Suprapubic skin (tissue), 4 donors: ENCODE measurements around the gene THY1. TPM values are rescaled to one million over a fixed set of nuclear protein-coding genes. Genes with fewer than 3 reads are reported as not detected.

Experiments used
- DNase-seq, 2 donors: peaks; one replicate each; pipeline ENCODE4 v3.0.0-alpha.2; 2019; ENCODE audit warnings: low spot score in 2 of 2
- H3K27ac ChIP-seq: fragments of 200-600 bp; sonication (generic); one replicate; pipeline ENCODE4 v1.5.1; 2019
- H3K27me3 ChIP-seq: fragments of 200-600 bp; sonication (generic); one replicate; pipeline ENCODE4 v1.5.1; 2019
- H3K36me3 ChIP-seq: fragments of 200-600 bp; sonication (generic); one replicate; pipeline ENCODE4 v1.5.1; 2019
- H3K4me1 ChIP-seq: fragments of 200-600 bp; sonication (generic); one replicate; pipeline ENCODE4 v1.5.1; 2019
- H3K4me3 ChIP-seq: fragments of 200-600 bp; sonication (generic); one replicate; pipeline ENCODE4 v1.5.1; 2019; ENCODE audit warnings: mild to moderate bottlenecking
- H3K9me3 ChIP-seq: fragments of 200-600 bp; sonication (generic); one replicate; pipeline ENCODE4 v1.5.1; 2019
- CTCF ChIP-seq, 2 donors: fragments of 200-600 bp in 1 of 2; fragments of 450-650 bp in 1 of 2; sonication (generic) in 1 of 2; IDR thresholded peaks; one replicate each; pipeline ENCODE4 v1.5.1; 2016 to 2019; ENCODE audit warnings: antibody characterized with exemption in 2 of 2, mild to moderate bottlenecking in 1 of 2, moderate library complexity in 1 of 2
- EP300 ChIP-seq: sonication (generic); formaldehyde crosslinking; IDR thresholded peaks from one replicate; pipeline ENCODE4 v1.6.1; 2017; ENCODE audit warnings: antibody characterized with exemption
- POLR2A ChIP-seq, 2 donors: fragments of 450-650 bp; IDR thresholded peaks; one replicate each; pipeline ENCODE4 v1.6.1; 2017; ENCODE audit warnings: antibody characterized with exemption in 2 of 2, mild to moderate bottlenecking in 2 of 2, moderate library complexity in 2 of 2
- POLR2AphosphoS5 ChIP-seq, 3 donors: sonication (generic); formaldehyde crosslinking; IDR thresholded peaks; one replicate each; pipeline ENCODE4 v1.6.1; 2017; ENCODE audit warnings: antibody characterized with exemption in 3 of 3
- WGBS: methylation state at CpG from one replicate; pipeline ENCODE4 v1.1.5; 2018; 5-methylcytosine and 5-hydroxymethylcytosine counted together
- total RNA-seq, 4 donors: library from RNA; depleted of rRNA; stranded (reverse); fragments of >200 nt; gene quantifications; one replicate each; pipeline ENCODE4 v1.1.0, GENCODE V29; 2016

Gene THY1
- total RNA-seq, 4 donors from 2014 or later = 3.5 to 18.8 (median 6.9) TPM

- Histone ChIP-seq H3K27ac (peak overlapping the region; percentile 8), H3K4me1 (peaks cover 24% of the 10 kb centered on the region)
- WGBS = 22% methylated on average over 5 of the region's 10 CpGs
These were observed 42.2 kb downstream of the THY1 start for GRCh38 chr11:119380827-119381180.

GRCh38 chr11:119380160-119380826 is 42.7 kb downstream of the THY1 start:
- WGBS = 73% methylated on average over 8 of the region's 13 CpGs
- Histone ChIP-seq H3K4me1 (peaks cover 25% of the 10 kb centered on the region), H3K27ac (no peak overlapping the region), H3K36me3 (no peaks in the 10 kb centered on the region), H3K9me3 (no peaks in the 10 kb centered on the region), H3K27me3 (no peaks in the 10 kb centered on the region), H3K4me3 (peak overlapping the region; percentile 44)
- TF ChIP-seq CTCF (IDR thresholded peaks at IDR 0.05) = no peak
- TF ChIP-seq POLR2A (IDR thresholded peaks at IDR 0.05) = no peak
- TF ChIP-seq POLR2AphosphoS5 (IDR thresholded peaks at IDR 0.05) = no peak
- TF ChIP-seq EP300 = no peak
- peak in 1 of 2 donors; percentile 68 for DNase-seq

More at GRCh38 chr11:119380827-119381180, 42.2 kb downstream of the THY1 start:
- no peaks in the 10 kb centered on the region for H3K27me3 ChIP-seq
- peak in 1 of 2 donors; percentile 65 for DNase-seq
- TF ChIP-seq EP300 (no peak), POLR2A (IDR thresholded peaks at IDR 0.05) (no peak)
- peak overlapping the region; percentile 44 for H3K4me3 ChIP-seq
- H3K9me3 ChIP-seq = no peaks in the 10 kb centered on the region
- no peaks in the 10 kb centered on the region for H3K36me3 ChIP-seq

- no peak overlapping the region for H3K27ac ChIP-seq
- H3K36me3 ChIP-seq = no peaks in the 10 kb centered on the region
- 71% methylated on average over 10 of the region's 10 CpGs for WGBS
- H3K9me3 ChIP-seq = no peaks in the 10 kb centered on the region
- no peak for TF ChIP-seq EP300
- no peak overlapping the region for H3K4me3 ChIP-seq
- DNase-seq = peak in 1 of 2 donors; percentile 59
- no peaks in the 10 kb centered on the region for H3K27me3 ChIP-seq
- peaks cover 31% of the 10 kb centered on the region for H3K4me1 ChIP-seq
These were observed 44.0 kb downstream of the THY1 start for GRCh38 chr11:119378851-119379465.

GRCh38 chr11:119377961-119378667 is 44.9 kb downstream of the THY1 start:
- Histone ChIP-seq H3K4me1 (peaks cover 31% of the 10 kb centered on the region), H3K4me3 (no peak overlapping the region), H3K27ac (no peak overlapping the region), H3K9me3 (no peaks in the 10 kb centered on the region), H3K36me3 (no peaks in the 10 kb centered on the region), H3K27me3 (no peaks in the 10 kb centered on the region)
- TF ChIP-seq POLR2AphosphoS5 (IDR thresholded peaks at IDR 0.05) (no peak), POLR2A (IDR thresholded peaks at IDR 0.05) (no peak), EP300 (no peak), CTCF (IDR thresholded peaks at IDR 0.05) (no peak)
- 95% methylated on average over 2 of the region's 6 CpGs for WGBS
- peak; percentile 56 to 71 for DNase-seq

GRCh38 chr11:119377112-119377901 is 45.7 kb downstream of the THY1 start:
- Histone ChIP-seq H3K4me1 (peaks cover 30% of the 10 kb centered on the region), H3K9me3 (no peaks in the 10 kb centered on the region), H3K4me3 (no peak overlapping the region), H3K27me3 (no peaks in the 10 kb centered on the region), H3K27ac (no peak overlapping the region), H3K36me3 (no peaks in the 10 kb centered on the region)
- TF ChIP-seq EP300 = no peak
- no peak for TF ChIP-seq POLR2A (IDR thresholded peaks at IDR 0.05)
- no peak for TF ChIP-seq POLR2AphosphoS5 (IDR thresholded peaks at IDR 0.05)
- 74% methylated on average over 9 of the region's 12 CpGs for WGBS
- DNase-seq = peak; percentile 57 to 67

GRCh38 chr11:119376197-119376847 is 46.6 kb downstream of the THY1 start:
- TF ChIP-seq POLR2AphosphoS5 (IDR thresholded peaks at IDR 0.05) (no peak), POLR2A (IDR thresholded peaks at IDR 0.05) (no peak), CTCF (IDR thresholded peaks at IDR 0.05) (no peak), EP300 (no peak)
- no peaks in the 10 kb centered on the region for H3K27me3 ChIP-seq
- peak in 1 of 2 donors; percentile 64 for DNase-seq
- no peak overlapping the region for H3K4me3 ChIP-seq
- H3K4me1 ChIP-seq = peaks cover 30% of the 10 kb centered on the region
- H3K36me3 ChIP-seq = no peaks in the 10 kb centered on the region
- no peaks in the 10 kb centered on the region for H3K9me3 ChIP-seq
- H3K27ac ChIP-seq = peak overlapping the region; percentile 52
- 62% methylated on average over 5 of the region's 11 CpGs for WGBS
